HepG2 (cell line): ENCODE data around the gene AATF. TPM values are rescaled to one million over a fixed set of nuclear protein-coding genes. Genes with fewer than 3 reads are reported as not detected.

Source experiments
- ATAC-seq: fragments of 200-7000 bp; cut with Tn5 transposase; 3 replicates; pipeline ENCODE4 v1.9.1; 2020; ENCODE audit warnings: mild to moderate bottlenecking, moderate library complexity
- BruUV-seq: library from RNA; stranded (reverse); fragments of 400-500 nt; replicated peaks from 2 replicates; lab custom pipeline; 2021; lab: Mats Ljungman, UMichigan
- CTCF ChIA-PET: fragments of 300-600 bp; formaldehyde crosslinking; extraction: SDS; loops from one replicate; lab custom pipeline; 2021; ENCODE audit warnings: low total read pairs, inconsistent platforms, low intra/inter-chr PET ratio; lab: Yijun Ruan, JAX
- POLR2A ChIA-PET: fragments of 350-600 bp; sonication (Branson Sonifier 250); formaldehyde crosslinking; loops from one replicate; lab custom pipeline; 2020; ENCODE audit warnings: antibody characterized with exemption, inconsistent platforms; lab: Yijun Ruan, JAX
- DNase-seq: peaks from one replicate; pipeline ENCODE4 v3.0.0-alpha.2; 2015; ENCODE audit warnings: low spot score
- FAIRE-seq: peaks from 3 replicates; lab custom pipeline; 2011; peaks lifted over from hg19 to GRCh38; lab: Jason Lieb, UNC
- H2AFZ ChIP-seq: one replicate; pipeline ENCODE4 v1.6.1; 2011; ENCODE audit warnings: low read length, inconsistent platforms
- H3K27ac ChIP-seq: fragments of 300-600 bp; 3 replicates; pipeline ENCODE4 v1.8.0; 2011; ENCODE audit warnings: mixed run types, mild to moderate bottlenecking, mixed read lengths, low read length, inconsistent platforms; ENCODE audit not compliant: insufficient read depth; ENCODE audit errors: extremely low read length
- H3K27me3 ChIP-seq, 2 experiments: fragments of 200-600 bp in 1 of 2; 2 replicates in 1 of 2; 3 replicates in 1 of 2; pipeline versions ENCODE4 v1.6.0 to v1.8.0; 2011; ENCODE audit warnings: low read length in 2 of 2, mild to moderate bottlenecking in 2 of 2, moderate library complexity in 2 of 2, inconsistent platforms in 1 of 2; ENCODE audit not compliant: insufficient read depth in 2 of 2, control insufficient read depth in 1 of 2
- H3K36me3 ChIP-seq, 2 experiments: fragments of 200-600 bp in 1 of 2; replicated peaks in 1 of 2; 2 replicates in 1 of 2; 3 replicates in 1 of 2; pipeline versions ENCODE4 v1.5.1 to v1.8.0; 2011; ENCODE audit warnings: low read length in 2 of 2, inconsistent platforms in 1 of 2; ENCODE audit not compliant: insufficient read depth in 2 of 2, control insufficient read depth in 1 of 2
- H3K4me1 ChIP-seq: 2 replicates; pipeline ENCODE4 v1.5.1; 2012; ENCODE audit warnings: low read length, inconsistent platforms; ENCODE audit not compliant: insufficient read depth
- H3K4me2 ChIP-seq: 2 replicates; pipeline ENCODE4 v1.6.0; 2011; ENCODE audit warnings: low read depth, low read length, inconsistent platforms
- H3K4me3 ChIP-seq, 3 experiments: fragments of 200-600 bp in 1 of 3; sonication (generic), shearing (Covaris generic) in 1 of 3; replicated peaks in 1 of 3; 2 replicates each; pipeline ENCODE4 v1.5.1; 2011 to 2016; ENCODE audit warnings: low read length in 3 of 3, inconsistent platforms in 2 of 3, low read depth in 2 of 3, mild to moderate bottlenecking in 2 of 3, control low read depth in 1 of 3, mixed read lengths in 1 of 3; ENCODE audit not compliant: insufficient read depth in 1 of 3
- H3K79me2 ChIP-seq: one replicate; pipeline ENCODE4 v1.6.1; 2011; ENCODE audit warnings: low read length, inconsistent platforms; ENCODE audit not compliant: insufficient read depth
- H3K9ac ChIP-seq: 2 replicates; pipeline ENCODE4 v1.6.0; 2011; ENCODE audit warnings: mild to moderate bottlenecking, low read depth, low read length, inconsistent platforms; ENCODE audit not compliant: insufficient read depth
- H3K9me3 ChIP-seq: 2 replicates; pipeline ENCODE4 v1.5.1; 2012; ENCODE audit warnings: mild to moderate bottlenecking, low read length
- H4K20me1 ChIP-seq: 2 replicates; pipeline ENCODE4 v1.6.0; 2011; ENCODE audit warnings: inconsistent platforms, mild to moderate bottlenecking, low read length, moderate library complexity; ENCODE audit not compliant: insufficient read depth
- ARHGAP35 ChIP-seq: sonication (generic); formaldehyde crosslinking; IDR thresholded peaks from 2 replicates; pipeline ENCODE4 v1.9.0; 2022; ENCODE audit warnings: mild to moderate bottlenecking, inconsistent platforms, moderate library complexity, missing genetic modification reagents, borderline replicate concordance
- CENPT ChIP-seq: sonication (generic); formaldehyde crosslinking; IDR thresholded peaks from 2 replicates; pipeline ENCODE4 v1.8.0; 2022; ENCODE audit warnings: low read depth, mild to moderate bottlenecking, moderate library complexity, missing genetic modification reagents
- FOXJ3 ChIP-seq: sonication (generic); formaldehyde crosslinking; IDR thresholded peaks from 2 replicates; pipeline ENCODE4 v1.4.0; 2020; ENCODE audit warnings: missing genetic modification reagents, mild to moderate bottlenecking, borderline replicate concordance
- KDM5B ChIP-seq: sonication (generic); formaldehyde crosslinking; IDR thresholded peaks from 2 replicates; pipeline ENCODE4 v1.4.0; 2020; ENCODE audit warnings: missing genetic modification reagents, mild to moderate bottlenecking, borderline replicate concordance
- NFKB2 ChIP-seq: sonication (generic); formaldehyde crosslinking; IDR thresholded peaks from 2 replicates; pipeline ENCODE4 v1.4.0; 2020; ENCODE audit warnings: missing genetic modification reagents, borderline replicate concordance
- THYN1 ChIP-seq: sonication (generic); formaldehyde crosslinking; IDR thresholded peaks from 2 replicates; pipeline ENCODE4 v1.8.1; 2023; ENCODE audit warnings: low read depth, mild to moderate bottlenecking, moderate library complexity, missing genetic modification reagents, borderline replicate concordance
- ZFY ChIP-seq: sonication (generic); formaldehyde crosslinking; IDR thresholded peaks from 2 replicates; pipeline ENCODE4 v1.4.0; 2020; ENCODE audit warnings: missing genetic modification reagents
- ZKSCAN8 ChIP-seq: IDR thresholded peaks from 2 replicates; pipeline ENCODE4 v1.6.1; 2016; ENCODE audit warnings: borderline replicate concordance, missing genetic modification reagents, missing compliant biosample characterization
- ZMAT3 ChIP-seq: sonication (generic); formaldehyde crosslinking; conservative IDR thresholded peaks from 2 replicates; pipeline ENCODE4 v1.7.0; 2021; ENCODE audit warnings: missing genetic modification reagents
- ZNF34 ChIP-seq: sonication (generic); formaldehyde crosslinking; IDR thresholded peaks from 2 replicates; pipeline ENCODE4 v1.4.0; 2020; ENCODE audit warnings: mild to moderate bottlenecking, missing genetic modification reagents, borderline replicate concordance
- WGBS: methylation state at CpG from one replicate; pipeline ENCODE4 v1.1.6; 2017; ENCODE audit warnings: low lambda C conversion rate; 5-methylcytosine and 5-hydroxymethylcytosine counted together
- in situ Hi-C: cut with HindIII; loops from 2 replicates; pipeline ENCODE4 v1.10.0; 2017; ENCODE audit warnings: low pct_unique_long_range_greater_than_20kb; ENCODE audit not compliant: extremely low pct_ligation_motif_present
- intact Hi-C: fragments of 100-400 bp; cut with micrococcal nuclease; formaldehyde crosslinking; loops from one replicate; pipeline ENCODE4 v1.10.0; 2022; ENCODE audit not compliant: unreplicated experiment
- polyA plus RNA-seq, 8 experiments: library from polyadenylated mRNA; depleted of rRNA in 3 of 8; stranded (reverse) in 7 of 8; unstranded in 1 of 8; fragments of >200 nt; fragmentation: Illumina TruSeq in 4 of 8; extraction: Trizol in 4 of 8; gene quantifications; 2 replicates each; pipeline versions ENCODE4 v1.2.1 to v1.2.3, GENCODE V29; 2011 to 2016; ENCODE audit warnings: low read depth in 4 of 8, missing spikeins in 1 of 8, mixed read lengths in 1 of 8; ENCODE audit not compliant: insufficient read depth in 1 of 8
- total RNA-seq, 5 experiments: library from RNA; depleted of rRNA; stranded (reverse); fragments of >200 nt; fragmentation: Illumina TruSeq; extraction: Trizol; gene quantifications; 2 replicates each; pipeline ENCODE4 v1.2.3, GENCODE V29; 2016; ENCODE audit warnings: low read depth in 1 of 5
- TF ChIP-seq, protein P1 (sequence below): sonication (generic); formaldehyde crosslinking; IDR thresholded peaks from 2 replicates; pipeline ENCODE4 v1.5.0; 2020; ENCODE audit warnings: mild to moderate bottlenecking, low read depth, missing genetic modification reagents, borderline replicate concordance
- TF ChIP-seq, protein P2 (sequence below): sonication (generic); formaldehyde crosslinking; IDR thresholded peaks from 2 replicates; pipeline ENCODE4 v1.4.0; 2020; ENCODE audit warnings: mild to moderate bottlenecking, low read depth, missing genetic modification reagents
- TF ChIP-seq, protein P3 (sequence below): sonication (generic); formaldehyde crosslinking; IDR thresholded peaks from 2 replicates; pipeline ENCODE4 v1.5.0; 2020; ENCODE audit warnings: missing genetic modification reagents, mild to moderate bottlenecking, borderline replicate concordance
- TF ChIP-seq, protein P4 (sequence below): sonication (generic); formaldehyde crosslinking; IDR thresholded peaks from 2 replicates; pipeline ENCODE4 v1.4.0; 2020; ENCODE audit warnings: mild to moderate bottlenecking, low read depth, missing genetic modification reagents

The AATF gene
- total and polyA plus RNA-seq, 2 of the 13 experiments (the other 11 are each of a cell fraction or from before 2014, with no cell fraction given), result 9.1 to 53.3 TPM

DNA sequence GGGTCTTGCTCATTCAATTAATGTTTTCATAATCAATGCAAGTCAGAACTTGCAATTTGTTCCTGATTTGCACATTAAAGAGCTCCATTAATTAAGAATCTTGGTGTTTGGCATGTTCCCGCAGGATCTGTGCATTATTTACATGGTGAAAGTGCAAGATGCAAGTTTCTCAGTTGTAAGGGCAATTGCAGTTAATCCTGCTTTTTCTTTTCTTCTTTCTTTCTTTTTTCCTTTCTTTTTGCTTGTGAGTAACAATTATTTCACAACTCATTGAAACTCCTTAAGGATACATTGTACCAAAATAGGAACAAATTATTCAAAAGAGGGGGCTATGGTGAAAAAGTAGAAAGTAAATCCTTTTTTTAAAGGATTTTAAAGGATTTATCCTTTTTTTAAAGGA is 24.2 kb downstream of the AATF start:
- no peaks in the 10 kb centered on the region for H4K20me1 ChIP-seq
- no peak for FAIRE-seq
- TF ChIP-seq, protein P1, sequence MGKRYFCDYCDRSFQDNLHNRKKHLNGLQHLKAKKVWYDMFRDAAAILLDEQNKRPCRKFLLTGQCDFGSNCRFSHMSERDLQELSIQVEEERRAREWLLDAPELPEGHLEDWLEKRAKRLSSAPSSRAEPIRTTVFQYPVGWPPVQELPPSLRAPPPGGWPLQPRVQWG, result no peak
- TF ChIP-seq ZFY (CRISPR knock-in tag) (no peak), ZNF34 (CRISPR knock-in tag) (no peak), KDM5B (CRISPR knock-in tag) (no peak), FOXJ3 (no peak), ZKSCAN8 (no peak), ARHGAP35 (CRISPR knock-in tag) (no peak), NFKB2 (CRISPR knock-in tag) (no peak), CENPT (CRISPR knock-in tag) (no peak), THYN1 (CRISPR knock-in tag) (no peak), ZMAT3 (no peak)
- TF ChIP-seq, protein P2, sequence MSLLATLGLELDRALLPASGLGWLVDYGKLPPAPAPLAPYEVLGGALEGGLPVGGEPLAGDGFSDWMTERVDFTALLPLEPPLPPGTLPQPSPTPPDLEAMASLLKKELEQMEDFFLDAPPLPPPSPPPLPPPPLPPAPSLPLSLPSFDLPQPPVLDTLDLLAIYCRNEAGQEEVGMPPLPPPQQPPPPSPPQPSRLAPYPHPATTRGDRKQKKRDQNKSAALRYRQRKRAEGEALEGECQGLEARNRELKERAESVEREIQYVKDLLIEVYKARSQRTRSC (CRISPR knock-in tag), result no peak
- TF ChIP-seq, protein P3, sequence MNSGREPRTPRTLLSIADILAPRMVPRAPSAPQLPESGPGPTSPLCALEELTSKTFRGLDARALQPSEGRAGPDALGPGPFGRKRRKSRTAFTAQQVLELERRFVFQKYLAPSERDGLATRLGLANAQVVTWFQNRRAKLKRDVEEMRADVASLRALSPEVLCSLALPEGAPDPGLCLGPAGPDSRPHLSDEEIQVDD (CRISPR knock-in tag), result no peak
- TF ChIP-seq, protein P4, sequence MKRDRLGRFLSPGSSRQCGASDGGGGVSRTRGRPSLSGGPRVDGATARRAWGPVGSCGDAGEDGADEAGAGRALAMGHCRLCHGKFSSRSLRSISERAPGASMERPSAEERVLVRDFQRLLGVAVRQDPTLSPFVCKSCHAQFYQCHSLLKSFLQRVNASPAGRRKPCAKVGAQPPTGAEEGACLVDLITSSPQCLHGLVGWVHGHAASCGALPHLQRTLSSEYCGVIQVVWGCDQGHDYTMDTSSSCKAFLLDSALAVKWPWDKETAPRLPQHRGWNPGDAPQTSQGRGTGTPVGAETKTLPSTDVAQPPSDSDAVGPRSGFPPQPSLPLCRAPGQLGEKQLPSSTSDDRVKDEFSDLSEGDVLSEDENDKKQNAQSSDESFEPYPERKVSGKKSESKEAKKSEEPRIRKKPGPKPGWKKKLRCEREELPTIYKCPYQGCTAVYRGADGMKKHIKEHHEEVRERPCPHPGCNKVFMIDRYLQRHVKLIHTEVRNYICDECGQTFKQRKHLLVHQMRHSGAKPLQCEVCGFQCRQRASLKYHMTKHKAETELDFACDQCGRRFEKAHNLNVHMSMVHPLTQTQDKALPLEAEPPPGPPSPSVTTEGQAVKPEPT, result no peak
- TF ChIP-seq, all 625 proteins: peak for 0
- in situ Hi-C loops (no loop called here), intact Hi-C loops (no loop called here)
- 97% methylated on average over 1 of the region's 1 CpG for WGBS
- ChIA-PET CTCF (no interaction called here), POLR2A (no interaction called here)
- H2AFZ ChIP-seq, result no peak overlapping the region
- H3K36me3 ChIP-seq, result peaks cover 2 to 11% of the 10 kb centered on the region in 2 experiments; a peak in 2 of 5 replicates
- H3K4me3 ChIP-seq, result no peak overlapping the region
- peaks cover 3% of the 10 kb centered on the region for H3K79me2 ChIP-seq
- DNase-seq (no peak), ATAC-seq (no peak)
- H3K4me1 ChIP-seq, result peaks cover 6% of the 10 kb centered on the region; the same call in 1 of the 2 replicates
- H3K27ac ChIP-seq, result no peak overlapping the region
- H3K9me3 ChIP-seq, result no peaks in the 10 kb centered on the region
- H3K27me3 ChIP-seq, result no peaks in the 10 kb centered on the region
- H3K4me2 ChIP-seq, result no peak overlapping the region
- BruUV-seq, result no TSS peak
- H3K9ac ChIP-seq, result no peak overlapping the region
